AG09309 (cell line): ENCODE measurements around the gene CCDC3.
"Not testable (repeated sequence)": the region's sequence is repeated elsewhere in the genome, so short reads cannot be mapped to it uniquely, and the experiment has no call there.

ENCODE experiments used
- DNase-seq: peaks from one replicate; pipeline ENCODE4 v3.0.0-alpha.2; 2010; ENCODE audit warnings: low read depth
- H3K4me3 ChIP-seq: 2 replicates; pipeline ENCODE4 v1.5.1; 2011; ENCODE audit warnings: mild to moderate bottlenecking, low read depth, low read length, moderate library complexity; ENCODE audit not compliant: control insufficient read depth
- CTCF ChIP-seq: IDR thresholded peaks from 2 replicates; pipeline ENCODE4 v1.5.1; 2011; ENCODE audit warnings: mild to moderate bottlenecking, low read depth, low read length, inconsistent platforms; ENCODE audit not compliant: insufficient read depth, control insufficient read depth; ENCODE audit errors: missing control alignments

Gene CCDC3

GRCh38 chr10:13043520-13043919, 42.0 kb upstream of the CCDC3 start:
- no peak for TF ChIP-seq CTCF
- H3K4me3 ChIP-seq, result no peak overlapping the region
- DNase-seq, result no peak

GRCh38 chr10:13039761-13040160, 38.2 kb upstream of the CCDC3 start:
- DNase-seq, result no peak
- TF ChIP-seq CTCF, result no peak
- no peak overlapping the region for H3K4me3 ChIP-seq

- H3K4me3 ChIP-seq, result no peak overlapping the region
- no peak for DNase-seq
- TF ChIP-seq CTCF, result no peak
Observed at GRCh38 chr10:13038391-13038790, 36.9 kb upstream of the CCDC3 start.

GRCh38 chr10:13037832-13038231, 36.3 kb upstream of the CCDC3 start:
- no peak for DNase-seq
- no peak overlapping the region for H3K4me3 ChIP-seq
- no peak for TF ChIP-seq CTCF

GRCh38 chr10:13036841-13037240, 35.3 kb upstream of the CCDC3 start:
- H3K4me3 ChIP-seq, result no peak overlapping the region
- DNase-seq, result no peak
- TF ChIP-seq CTCF, result no peak

GRCh38 chr10:13035731-13036130, 34.2 kb upstream of the CCDC3 start:
- H3K4me3 ChIP-seq, DNase-seq: not testable (repeated sequence)

GRCh38 chr10:13026873-13027272, 25.4 kb upstream of the CCDC3 start:
- H3K4me3 ChIP-seq, result no peak overlapping the region
- no peak for TF ChIP-seq CTCF
- DNase-seq, result no peak

GRCh38 chr10:13023754-13024153, 22.2 kb upstream of the CCDC3 start:
- no peak for TF ChIP-seq CTCF
- no peak for DNase-seq
- H3K4me3 ChIP-seq, result no peak overlapping the region
